B cell (primary cell): Measurements from ENCODE around the gene GAREM2. TPM values are rescaled to one million over a fixed set of nuclear protein-coding genes. Genes with fewer than 3 reads are reported as not detected.
A peak's percentile ranks its signal among the peaks of the same experiment; 100 is the strongest.

Experiments used
- ATAC-seq: fragments of 200-7000 bp; cut with Tn5 transposase; one replicate; pipeline ENCODE4 v1.10.0; 2021; ENCODE audit warnings: low read depth, mild to moderate bottlenecking, moderate number of reproducible peaks, moderate library complexity
- CTCF ChIA-PET: fragments of 350-600 bp; sonication (Branson Sonifier 250); formaldehyde crosslinking; loops from one replicate; lab custom pipeline; 2021; ENCODE audit warnings: antibody characterized with exemption, inconsistent platforms; lab: Charles Lee
- POLR2A ChIA-PET: fragments of 350-600 bp; sonication (Branson Sonifier 250); formaldehyde crosslinking; loops from one replicate; lab custom pipeline; 2021; ENCODE audit warnings: antibody characterized with exemption; lab: Charles Lee
- DNase-seq: peaks from one replicate; pipeline ENCODE4 v3.0.0; 2013
- H2AFZ ChIP-seq: 2 replicates; pipeline ENCODE4 v1.6.1; 2012; ENCODE audit warnings: mild to moderate bottlenecking, low read depth, low read length; ENCODE audit not compliant: insufficient read depth, poor library complexity, severe bottlenecking
- H3K27ac ChIP-seq, 2 donors: 1 replicate in 1 of 2; 2 replicates in 1 of 2; pipeline ENCODE4 v1.5.1; 2012 to 2013; ENCODE audit warnings: low read length in 2 of 2, mild to moderate bottlenecking in 2 of 2, moderate library complexity in 1 of 2
- H3K27me3 ChIP-seq, 4 experiments: fragments of 200-600 bp in 1 of 4; sonication (generic) in 1 of 4; replicated peaks in 1 of 4; 1 replicate in 2 of 4; 2 replicates in 2 of 4; pipeline versions ENCODE4 v1.6.1 to v1.7.0; 2013 to 2016; ENCODE audit warnings: low read length in 3 of 4, mild to moderate bottlenecking in 2 of 4, mixed read lengths in 1 of 4, moderate library complexity in 1 of 4; ENCODE audit not compliant: insufficient read depth in 4 of 4, control insufficient read depth in 3 of 4; ENCODE audit errors: control extremely low read depth in 1 of 4
- H3K36me3 ChIP-seq, 2 experiments: replicated peaks in 1 of 2; 1 replicate in 1 of 2; 2 replicates in 1 of 2; pipeline versions ENCODE4 v1.6.1 to v1.7.1; 2013; ENCODE audit warnings: low read length in 1 of 2; ENCODE audit not compliant: insufficient read depth in 2 of 2, control insufficient read depth in 1 of 2; ENCODE audit errors: control extremely low read depth in 1 of 2, extremely low read depth in 1 of 2
- H3K4me1 ChIP-seq, 2 donors: fragments of 200-600 bp in 1 of 2; sonication (generic) in 1 of 2; 1 replicate in 1 of 2; 2 replicates in 1 of 2; pipeline versions ENCODE4 v1.5.1 to v1.6.1; 2013 to 2017; ENCODE audit warnings: low read length in 2 of 2; ENCODE audit not compliant: control insufficient read depth in 2 of 2, insufficient read depth in 2 of 2
- H3K4me2 ChIP-seq: replicated peaks from 2 replicates; pipeline ENCODE3; 2012; ENCODE audit warnings: mild to moderate bottlenecking, low read depth, low read length; ENCODE audit not compliant: poor library complexity, severe bottlenecking
- H3K4me3 ChIP-seq, 5 experiments: fragments of 200-600 bp in 1 of 5; sonication (generic) in 1 of 5; 1 replicate in 3 of 5; 2 replicates in 2 of 5; pipeline versions ENCODE4 v1.5.1 to v1.7.0; 2011 to 2016; ENCODE audit warnings: low read length in 4 of 5, mild to moderate bottlenecking in 4 of 5, low read depth in 2 of 5, control low read depth in 1 of 5, moderate library complexity in 1 of 5; ENCODE audit not compliant: insufficient read depth in 1 of 5; ENCODE audit errors: control extremely low read depth in 1 of 5, extremely low read depth in 1 of 5
- H3K79me2 ChIP-seq: fragments of 200-600 bp; sonication (generic); one replicate; pipeline ENCODE4 v1.6.0; 2016; ENCODE audit warnings: low read length; ENCODE audit not compliant: control insufficient read depth, insufficient read depth
- H3K9ac ChIP-seq: fragments of 200-600 bp; sonication (generic); 2 replicates; pipeline ENCODE4 v1.6.1; 2017; ENCODE audit warnings: mild to moderate bottlenecking, low read length, moderate library complexity
- H3K9me3 ChIP-seq, 3 donors: one replicate each; pipeline versions ENCODE4 v1.6.1 to v1.7.1; 2013; ENCODE audit warnings: low read length in 2 of 3; ENCODE audit not compliant: control insufficient read depth in 2 of 3, insufficient read depth in 1 of 3; ENCODE audit errors: control extremely low read depth in 1 of 3
- H4K20me1 ChIP-seq: 2 replicates; pipeline ENCODE4 v1.6.0; 2012; ENCODE audit warnings: mild to moderate bottlenecking, low read length; ENCODE audit not compliant: insufficient read depth, control insufficient read depth, poor library complexity, severe bottlenecking
- H3K27ac Mint-ChIP-seq: one replicate; pipeline ENCODE4 v1.8.0; 2021; ENCODE audit warnings: mixed read lengths
- H3K27me3 Mint-ChIP-seq: one replicate; pipeline ENCODE4 v1.8.0; 2021; ENCODE audit warnings: mixed read lengths
- H3K4me1 Mint-ChIP-seq: one replicate; pipeline ENCODE4 v1.8.0; 2021; ENCODE audit warnings: mixed read lengths
- H3K4me3 Mint-ChIP-seq: one replicate; pipeline ENCODE4 v1.8.0; 2021; ENCODE audit warnings: mixed read lengths
- H3K9me3 Mint-ChIP-seq: one replicate; pipeline ENCODE4 v1.8.0; 2022; ENCODE audit warnings: mixed read lengths; ENCODE audit not compliant: insufficient read depth
- EZH2 ChIP-seq: IDR thresholded peaks from 2 replicates; pipeline ENCODE4 v1.6.1; 2012; ENCODE audit warnings: borderline replicate concordance, low read depth, mild to moderate bottlenecking, moderate library complexity, low read length; ENCODE audit not compliant: insufficient read depth, poor library complexity, severe bottlenecking
- WGBS: methylation state at CpG from one replicate; pipeline ENCODE4 v1.1.5; 2013; ENCODE audit warnings: missing lambda C conversion rate; ENCODE audit not compliant: insufficient coverage; 5-methylcytosine and 5-hydroxymethylcytosine counted together
- intact Hi-C: fragments of 100-400 bp; cut with micrococcal nuclease; formaldehyde crosslinking; loops from one replicate; pipeline ENCODE4 v1.10.0; 2022
- polyA plus RNA-seq: library from polyadenylated mRNA; depleted of rRNA; stranded (reverse); fragments of >200 nt; gene quantifications from 2 replicates; pipeline ENCODE4 v1.2.3, GENCODE V29; 2012
- total RNA-seq, 2 donors: library from RNA; stranded (reverse); fragments of 120-200 nt in 1 of 2; gene quantifications; 1 replicate in 1 of 2; 2 replicates in 1 of 2; pipeline versions ENCODE4 v1.2.3 to v1.2.4, GENCODE V29; 2013 to 2022
- TF ChIP-seq, protein P1 (sequence below): fragments of 200-600 bp; IDR thresholded peaks from one replicate; pipeline ENCODE4 v1.8.0; 2022; ENCODE audit warnings: antibody characterized with exemption, mild to moderate bottlenecking

The GAREM2 gene
- total and polyA plus RNA-seq, 2 donors (not counting 1 experiment from before 2014, with no cell fraction given) = 0.27 to 1.7 TPM

DNA sequence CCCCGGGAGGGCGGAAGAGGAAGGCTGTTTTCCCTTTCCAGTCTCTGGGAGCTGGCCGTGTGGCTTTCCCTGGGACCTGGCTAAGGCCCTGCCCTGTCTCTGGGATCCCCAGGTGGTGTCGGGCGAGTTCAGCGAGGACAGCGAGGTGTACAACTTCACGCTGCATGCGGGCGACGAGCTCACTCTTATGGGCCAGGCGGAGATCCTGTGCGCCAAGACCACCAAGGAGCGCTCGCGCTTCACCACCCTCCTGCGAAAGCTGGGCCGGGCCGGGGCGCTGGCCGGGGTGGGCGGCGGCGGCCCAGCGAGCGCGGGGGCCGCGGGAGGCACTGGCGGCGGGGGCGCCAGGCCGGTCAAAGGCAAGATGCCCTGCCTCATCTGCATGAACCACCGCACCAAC, 11.2 kb downstream of the GAREM2 start:
- intact Hi-C loops = loop anchor here (5.0 kb wide), 1 partner anchor 152 kb away; the partner anchor contains the start of gene RAB10
- Mint-ChIP-seq H3K4me1 (peaks cover 23% of the 10 kb centered on the region), H3K4me3 (peak overlapping the region; percentile 83), H3K27ac (peak overlapping the region; percentile 21), H3K27me3 (peaks cover 16% of the 10 kb centered on the region), H3K9me3 (no peaks in the 10 kb centered on the region)
- DNase-seq = no peak
- no peak for ATAC-seq
- peaks cover 13 to 18% of the 10 kb centered on the region in 2 donors for H3K4me1 ChIP-seq
- peak overlapping the region; percentile 65 for H3K9ac ChIP-seq
- TF ChIP-seq, protein P1, sequence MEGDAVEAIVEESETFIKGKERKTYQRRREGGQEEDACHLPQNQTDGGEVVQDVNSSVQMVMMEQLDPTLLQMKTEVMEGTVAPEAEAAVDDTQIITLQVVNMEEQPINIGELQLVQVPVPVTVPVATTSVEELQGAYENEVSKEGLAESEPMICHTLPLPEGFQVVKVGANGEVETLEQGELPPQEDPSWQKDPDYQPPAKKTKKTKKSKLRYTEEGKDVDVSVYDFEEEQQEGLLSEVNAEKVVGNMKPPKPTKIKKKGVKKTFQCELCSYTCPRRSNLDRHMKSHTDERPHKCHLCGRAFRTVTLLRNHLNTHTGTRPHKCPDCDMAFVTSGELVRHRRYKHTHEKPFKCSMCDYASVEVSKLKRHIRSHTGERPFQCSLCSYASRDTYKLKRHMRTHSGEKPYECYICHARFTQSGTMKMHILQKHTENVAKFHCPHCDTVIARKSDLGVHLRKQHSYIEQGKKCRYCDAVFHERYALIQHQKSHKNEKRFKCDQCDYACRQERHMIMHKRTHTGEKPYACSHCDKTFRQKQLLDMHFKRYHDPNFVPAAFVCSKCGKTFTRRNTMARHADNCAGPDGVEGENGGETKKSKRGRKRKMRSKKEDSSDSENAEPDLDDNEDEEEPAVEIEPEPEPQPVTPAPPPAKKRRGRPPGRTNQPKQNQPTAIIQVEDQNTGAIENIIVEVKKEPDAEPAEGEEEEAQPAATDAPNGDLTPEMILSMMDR = no peak
- no peak for TF ChIP-seq EZH2
- H3K4me2 ChIP-seq = peak overlapping the region; percentile 97
- ChIA-PET CTCF (interaction anchor here (0.8 to 2.3 kb wide), 11 partner anchors 9 to 152 kb away, joined by 3 to 9 read pairs (median 4); partner anchors contain the start of genes GAREM2, HADHA and HADHB), POLR2A (interaction anchor here (1.0 kb wide), 1 partner anchor 15 kb away, joined by 3 read pairs; no protein-coding TSS in a partner anchor)
- peaks cover 0 to 3% (median 0%) of the 10 kb centered on the region in 3 donors for H3K9me3 ChIP-seq
- peak overlapping the region; percentile 90 for H2AFZ ChIP-seq
- H3K27me3 ChIP-seq = peaks cover 0 to 25% (median 6%) of the 10 kb centered on the region in 4 experiments
- H3K36me3 ChIP-seq = no peaks in the 10 kb centered on the region
- no peak overlapping the region for H3K27ac ChIP-seq
- no peaks in the 10 kb centered on the region for H4K20me1 ChIP-seq
- H3K79me2 ChIP-seq = no peaks in the 10 kb centered on the region
- WGBS = 73% methylated on average over 34 of the region's 34 CpGs
- peak overlapping the region in 4 of 5 experiments; percentile 46 to 59 (median 54) for H3K4me3 ChIP-seq
